KMS-11 (cell line): Measurements from ENCODE around the gene ADIPOR2.

ENCODE experiments used
- H2AFZ ChIP-seq: fragments of 200-600 bp; sonication (generic); 2 replicates; pipeline ENCODE4 v1.6.1; 2016; ENCODE audit warnings: antibody characterized with exemption, mixed run types, low read depth
- H3K27ac ChIP-seq: fragments of 200-600 bp; sonication (generic); 2 replicates; pipeline ENCODE4 v1.6.1; 2016; ENCODE audit warnings: mild to moderate bottlenecking, mixed run types
- H3K27me3 ChIP-seq: fragments of 200-600 bp; sonication (generic); 2 replicates; pipeline ENCODE4 v1.6.1; 2017; ENCODE audit warnings: mild to moderate bottlenecking, low read depth, mixed run types, moderate library complexity; ENCODE audit not compliant: insufficient read depth
- H3K36me3 ChIP-seq: fragments of 200-600 bp; sonication (generic); 2 replicates; pipeline ENCODE4 v1.6.1; 2017; ENCODE audit warnings: mild to moderate bottlenecking, mixed run types; ENCODE audit not compliant: insufficient read depth
- H3K4me1 ChIP-seq: fragments of 200-600 bp; sonication (generic); 2 replicates; pipeline ENCODE4 v1.6.1; 2016; ENCODE audit warnings: mild to moderate bottlenecking, low read depth, mixed run types; ENCODE audit not compliant: poor library complexity, severe bottlenecking
- H3K4me2 ChIP-seq: fragments of 200-600 bp; sonication (generic); 2 replicates; pipeline ENCODE4 v1.7.0; 2016; ENCODE audit warnings: mild to moderate bottlenecking, mixed run types
- H3K4me3 ChIP-seq: fragments of 200-600 bp; sonication (generic); IDR thresholded peaks from 2 replicates; pipeline ENCODE4 v1.6.1; 2017; ENCODE audit warnings: low read depth, low read length, mixed read lengths; ENCODE audit not compliant: insufficient read depth
- H3K79me2 ChIP-seq: fragments of 200-600 bp; sonication (generic); 2 replicates; pipeline ENCODE4 v1.6.1; 2016; ENCODE audit warnings: low read depth, mixed run types; ENCODE audit not compliant: insufficient read depth
- H3K9ac ChIP-seq: fragments of 200-600 bp; sonication (generic); 2 replicates; pipeline ENCODE4 v1.6.1; 2016; ENCODE audit warnings: mild to moderate bottlenecking, mixed run types
- H4K20me1 ChIP-seq: fragments of 200-600 bp; sonication (generic); 2 replicates; pipeline ENCODE4 v1.6.1; 2016; ENCODE audit warnings: mild to moderate bottlenecking, mixed run types; ENCODE audit not compliant: insufficient read depth
- CTCF ChIP-seq: fragments of 200-600 bp; sonication (generic); conservative IDR thresholded peaks from 2 replicates; pipeline ENCODE4 v1.6.1; 2017; ENCODE audit warnings: low read depth, mild to moderate bottlenecking, antibody characterized with exemption, low read length, moderate library complexity, mixed read lengths

ADIPOR2 gene

GRCh38 chr12:1782215-1782614 lies 91.3 kb downstream of the ADIPOR2 start:
- H4K20me1 ChIP-seq = no peaks in the 10 kb centered on the region
- no peak overlapping the region for H3K9ac ChIP-seq
- no peak for TF ChIP-seq CTCF
- no peak overlapping the region for H3K4me2 ChIP-seq
- no peak overlapping the region for H3K27ac ChIP-seq
- H3K27me3 ChIP-seq = no peaks in the 10 kb centered on the region
- no peaks in the 10 kb centered on the region for H3K36me3 ChIP-seq
- no peak overlapping the region for H3K4me3 ChIP-seq
- no peaks in the 10 kb centered on the region for H3K79me2 ChIP-seq
- peaks cover 16% of the 10 kb centered on the region for H3K4me1 ChIP-seq
- no peak overlapping the region for H2AFZ ChIP-seq

GRCh38 chr12:1787714-1788113 lies 96.8 kb downstream of the ADIPOR2 start:
- Histone ChIP-seq H3K27me3 (no peaks in the 10 kb centered on the region), H2AFZ (no peak overlapping the region), H3K4me1 (peaks cover 35% of the 10 kb centered on the region), H3K36me3 (no peaks in the 10 kb centered on the region), H3K4me2 (no peak overlapping the region), H4K20me1 (no peaks in the 10 kb centered on the region), H3K9ac (no peak overlapping the region), H3K27ac (no peak overlapping the region), H3K79me2 (peaks cover 5% of the 10 kb centered on the region), H3K4me3 (no peak overlapping the region)
- TF ChIP-seq CTCF = no peak

- H3K79me2 ChIP-seq = peaks cover 5% of the 10 kb centered on the region
- H3K4me1 ChIP-seq = peaks cover 25% of the 10 kb centered on the region
- TF ChIP-seq CTCF = no peak
- H2AFZ ChIP-seq = no peak overlapping the region
- no peak overlapping the region for H3K4me3 ChIP-seq
- no peak overlapping the region for H3K4me2 ChIP-seq
- no peaks in the 10 kb centered on the region for H3K27me3 ChIP-seq
- no peak overlapping the region for H3K9ac ChIP-seq
- H4K20me1 ChIP-seq = no peaks in the 10 kb centered on the region
- H3K27ac ChIP-seq = no peak overlapping the region
- H3K36me3 ChIP-seq = no peaks in the 10 kb centered on the region
Measured at GRCh38 chr12:1790444-1790843, 99.6 kb downstream of the ADIPOR2 start.

DNA sequence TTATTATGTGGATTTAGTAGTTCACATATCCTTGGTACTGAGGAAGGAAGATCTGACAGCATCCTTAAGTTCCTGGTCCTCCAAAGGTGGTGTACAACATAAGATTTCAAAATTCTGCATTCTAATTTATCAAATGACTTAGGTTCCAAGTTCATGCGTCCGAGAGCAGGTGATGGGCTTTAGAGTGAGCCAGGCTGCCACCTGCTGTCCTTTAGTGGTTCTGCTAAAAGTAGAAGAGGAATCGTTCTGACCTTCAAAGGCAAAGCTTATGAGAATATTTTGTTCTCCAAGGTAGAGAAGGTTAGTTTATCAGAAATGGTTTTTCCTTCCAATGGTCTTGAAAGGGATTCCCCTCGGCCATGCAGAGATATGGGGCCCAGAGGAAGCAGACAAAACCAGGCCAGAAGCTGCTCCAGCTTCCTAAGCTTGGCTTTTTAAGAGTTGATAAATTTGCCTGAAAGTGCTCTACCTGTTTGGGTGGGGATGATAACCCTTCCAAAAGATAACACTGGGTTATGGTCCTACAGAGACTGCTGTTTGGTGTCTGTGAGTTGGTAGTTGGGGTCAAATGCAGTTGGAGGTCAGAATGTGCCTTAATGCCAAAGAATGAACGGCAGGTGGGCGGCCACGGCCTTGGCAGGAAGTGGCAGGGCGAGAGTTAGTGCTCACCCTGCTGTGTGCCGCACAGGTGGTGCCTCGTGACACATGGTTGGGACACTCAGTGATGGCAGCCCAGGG lies 100.4 kb downstream of the ADIPOR2 start:
- Histone ChIP-seq H3K4me1 (peaks cover 24% of the 10 kb centered on the region), H3K27me3 (no peaks in the 10 kb centered on the region), H3K27ac (no peak overlapping the region), H3K36me3 (no peaks in the 10 kb centered on the region), H3K4me2 (no peak overlapping the region), H3K79me2 (peaks cover 5% of the 10 kb centered on the region), H3K9ac (no peak overlapping the region), H2AFZ (no peak overlapping the region), H4K20me1 (no peaks in the 10 kb centered on the region), H3K4me3 (no peak overlapping the region)
- TF ChIP-seq CTCF = peak; percentile 81
